Measurements from ENCODE around the gene C1orf94. TPM values are rescaled to one million over a fixed set of nuclear protein-coding genes. Genes with fewer than 3 reads are reported as not detected.

The C1orf94 gene
- polyA plus RNA-seq, 1 donor (not counting 4 experiments of a cell fraction or from before 2014, with no cell fraction given), result 0.05 TPM

DNA sequence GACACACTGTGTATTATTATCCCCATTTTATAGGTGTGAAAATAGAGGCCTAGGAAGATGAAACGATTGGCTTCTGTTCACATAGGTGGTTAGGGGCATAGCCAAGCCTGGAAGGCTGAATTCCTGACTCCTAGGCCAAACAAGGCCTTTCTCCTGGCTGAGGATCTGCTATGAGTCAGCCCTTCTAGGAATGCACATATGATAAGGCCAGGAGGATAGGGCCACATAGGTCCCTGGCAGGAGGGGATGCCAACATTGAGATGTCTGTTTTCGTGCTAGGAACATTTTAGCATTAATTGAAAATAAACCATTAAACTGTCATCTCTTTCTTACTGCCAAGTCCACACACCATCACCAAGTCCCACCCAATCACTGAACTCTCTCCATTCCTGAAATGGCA is 20.8 kb upstream of the C1orf94 start:
- no peaks in the 10 kb centered on the region for H3K4me1 ChIP-seq (ENCODE audit: control insufficient read depth, extremely low read depth, insufficient read depth, low read length)
- FAIRE-seq (no peak), DNase-seq (ENCODE audit: low read depth, low spot score) (no peak)
- no peak overlapping the region for H3K27ac ChIP-seq (ENCODE audit: control insufficient read depth, insufficient read depth, low read length)
- no peaks in the 10 kb centered on the region for H4K20me1 ChIP-seq (ENCODE audit: control insufficient read depth, extremely low read depth, insufficient read depth, low read length)
- no peak overlapping the region for H3K9ac ChIP-seq (ENCODE audit: control insufficient read depth, extremely low read depth, insufficient read depth, low read length)
- no peak overlapping the region for H3K4me3 ChIP-seq (ENCODE audit: control insufficient read depth in 2 of 3, extremely low read depth in 1 of 3, insufficient read depth in 2 of 3, low read depth in 1 of 3, low read length in 3 of 3)
- dilution Hi-C loops (cut with MboI; ENCODE audit: extremely low pct_ligation_motif_present, low sequenced_read_pairs), result no loop called here
- H3K79me2 ChIP-seq (ENCODE audit: control insufficient read depth, insufficient read depth, low read length), result no peaks in the 10 kb centered on the region
- no peaks in the 10 kb centered on the region for H3K36me3 ChIP-seq (ENCODE audit: control insufficient read depth in 2 of 2, extremely low read depth in 1 of 2, insufficient read depth in 2 of 2, low read length in 2 of 2)
- H3K4me2 ChIP-seq (ENCODE audit: control insufficient read depth, extremely low read depth, insufficient read depth, low read depth, low read length), result no peak overlapping the region
- no peaks in the 10 kb centered on the region for H3K27me3 ChIP-seq (ENCODE audit: control insufficient read depth, extremely low read depth, insufficient read depth, low read length)
- no peaks in the 10 kb centered on the region for H3K9me1 ChIP-seq (ENCODE audit: control insufficient read depth, extremely low read depth, insufficient read depth, low read length)
- TF ChIP-seq, protein P1, sequence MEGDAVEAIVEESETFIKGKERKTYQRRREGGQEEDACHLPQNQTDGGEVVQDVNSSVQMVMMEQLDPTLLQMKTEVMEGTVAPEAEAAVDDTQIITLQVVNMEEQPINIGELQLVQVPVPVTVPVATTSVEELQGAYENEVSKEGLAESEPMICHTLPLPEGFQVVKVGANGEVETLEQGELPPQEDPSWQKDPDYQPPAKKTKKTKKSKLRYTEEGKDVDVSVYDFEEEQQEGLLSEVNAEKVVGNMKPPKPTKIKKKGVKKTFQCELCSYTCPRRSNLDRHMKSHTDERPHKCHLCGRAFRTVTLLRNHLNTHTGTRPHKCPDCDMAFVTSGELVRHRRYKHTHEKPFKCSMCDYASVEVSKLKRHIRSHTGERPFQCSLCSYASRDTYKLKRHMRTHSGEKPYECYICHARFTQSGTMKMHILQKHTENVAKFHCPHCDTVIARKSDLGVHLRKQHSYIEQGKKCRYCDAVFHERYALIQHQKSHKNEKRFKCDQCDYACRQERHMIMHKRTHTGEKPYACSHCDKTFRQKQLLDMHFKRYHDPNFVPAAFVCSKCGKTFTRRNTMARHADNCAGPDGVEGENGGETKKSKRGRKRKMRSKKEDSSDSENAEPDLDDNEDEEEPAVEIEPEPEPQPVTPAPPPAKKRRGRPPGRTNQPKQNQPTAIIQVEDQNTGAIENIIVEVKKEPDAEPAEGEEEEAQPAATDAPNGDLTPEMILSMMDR (optimal IDR thresholded peaks at IDR 0.05 in 1 of 3, IDR thresholded peaks at IDR 0.05 in 1 of 3, conservative IDR thresholded peaks at IDR 0.05 in 1 of 3; ENCODE audit: extremely low read depth in 1 of 3, insufficient read depth in 2 of 3, low read length in 3 of 3), result no peak
- TF ChIP-seq EZH2 (IDR thresholded peaks at IDR 0.05; ENCODE audit: low read length), result no peak
- H2AFZ ChIP-seq (ENCODE audit: control insufficient read depth, low read length), result no peak overlapping the region
- H3K9me3 ChIP-seq (ENCODE audit: control insufficient read depth, low read depth, low read length), result no peaks in the 10 kb centered on the region

DNA sequence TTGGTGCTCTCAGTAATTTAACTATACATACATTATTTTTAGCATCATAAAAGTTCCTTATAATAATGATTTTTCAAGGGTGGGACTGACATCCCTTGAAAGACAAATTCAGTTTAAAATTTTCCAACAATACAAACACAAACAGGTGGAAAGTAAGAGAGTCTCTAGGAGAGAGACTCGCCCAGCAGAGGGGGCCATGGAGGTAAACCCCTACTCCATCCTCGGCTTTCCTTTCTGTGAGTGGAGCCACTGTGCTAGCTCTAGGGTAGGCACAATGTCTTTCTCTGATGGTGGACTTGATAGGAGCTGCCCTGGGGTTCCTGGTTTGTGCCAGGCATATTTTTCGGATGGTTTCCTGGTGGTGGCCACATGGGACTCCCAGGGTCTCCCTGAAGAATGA is 20.0 kb upstream of the C1orf94 start:
- H3K27me3 ChIP-seq (ENCODE audit: control insufficient read depth, extremely low read depth, insufficient read depth, low read length), result no peaks in the 10 kb centered on the region
- H3K4me1 ChIP-seq (ENCODE audit: control insufficient read depth, extremely low read depth, insufficient read depth, low read length), result no peaks in the 10 kb centered on the region
- no peaks in the 10 kb centered on the region for H3K36me3 ChIP-seq (ENCODE audit: control insufficient read depth in 2 of 2, extremely low read depth in 1 of 2, insufficient read depth in 2 of 2, low read length in 2 of 2)
- H3K4me3 ChIP-seq (ENCODE audit: control insufficient read depth in 2 of 3, extremely low read depth in 1 of 3, insufficient read depth in 2 of 3, low read depth in 1 of 3, low read length in 3 of 3), result no peak overlapping the region
- H2AFZ ChIP-seq (ENCODE audit: control insufficient read depth, low read length), result no peak overlapping the region
- H3K9me1 ChIP-seq (ENCODE audit: control insufficient read depth, extremely low read depth, insufficient read depth, low read length), result no peaks in the 10 kb centered on the region
- H3K9ac ChIP-seq (ENCODE audit: control insufficient read depth, extremely low read depth, insufficient read depth, low read length), result no peak overlapping the region
- dilution Hi-C loops (cut with MboI; ENCODE audit: extremely low pct_ligation_motif_present, low sequenced_read_pairs), result no loop called here
- H3K27ac ChIP-seq (ENCODE audit: control insufficient read depth, insufficient read depth, low read length), result no peak overlapping the region
- FAIRE-seq, result no peak
- H4K20me1 ChIP-seq (ENCODE audit: control insufficient read depth, extremely low read depth, insufficient read depth, low read length), result no peaks in the 10 kb centered on the region
- TF ChIP-seq, protein P1 (optimal IDR thresholded peaks at IDR 0.05 in 1 of 3, IDR thresholded peaks at IDR 0.05 in 1 of 3, conservative IDR thresholded peaks at IDR 0.05 in 1 of 3; ENCODE audit: extremely low read depth in 1 of 3, insufficient read depth in 2 of 3, low read length in 3 of 3), result no peak
- TF ChIP-seq EZH2 (IDR thresholded peaks at IDR 0.05; ENCODE audit: low read length), result no peak
- no peak overlapping the region for H3K4me2 ChIP-seq (ENCODE audit: control insufficient read depth, extremely low read depth, insufficient read depth, low read depth, low read length)
- H3K9me3 ChIP-seq (ENCODE audit: control insufficient read depth, low read depth, low read length), result no peaks in the 10 kb centered on the region
- H3K79me2 ChIP-seq (ENCODE audit: control insufficient read depth, insufficient read depth, low read length), result no peaks in the 10 kb centered on the region
- no peak for DNase-seq (ENCODE audit: low read depth, low spot score)

All from keratinocyte (primary cell).